NT2/D1 (cell line): ENCODE data around the gene IMP4.

ENCODE experiments used
- DNase-seq: peaks from one replicate; pipeline ENCODE4 v3.0.0-alpha.2; 2011; ENCODE audit warnings: low read depth, low spot score
- H3K27me3 ChIP-seq: 2 replicates; pipeline ENCODE4 v1.6.0; 2011; ENCODE audit warnings: mild to moderate bottlenecking; ENCODE audit not compliant: insufficient read length, insufficient read depth
- H3K36me3 ChIP-seq: 2 replicates; pipeline ENCODE4 v1.6.1; 2011; ENCODE audit warnings: mild to moderate bottlenecking, low read length, mixed read lengths; ENCODE audit not compliant: insufficient read depth, insufficient read length
- H3K4me1 ChIP-seq: 2 replicates; pipeline ENCODE4 v1.5.1; 2011; ENCODE audit not compliant: insufficient read depth, insufficient read length
- H3K4me3 ChIP-seq: 2 replicates; pipeline ENCODE4 v1.5.1; 2011; ENCODE audit warnings: low read depth; ENCODE audit not compliant: insufficient read length
- H3K9ac ChIP-seq: 2 replicates; pipeline ENCODE4 v1.6.0; 2011; ENCODE audit warnings: low read depth; ENCODE audit not compliant: insufficient read length
- H3K9me3 ChIP-seq: 2 replicates; pipeline ENCODE4 v1.5.1; 2011; ENCODE audit warnings: mild to moderate bottlenecking, low read length; ENCODE audit not compliant: insufficient read depth
- SUZ12 ChIP-seq: IDR thresholded peaks from 2 replicates; pipeline ENCODE4 v1.6.1; 2011; ENCODE audit not compliant: insufficient read length, insufficient read depth; ENCODE audit errors: extremely low read depth
- YY1 ChIP-seq: IDR thresholded peaks from 2 replicates; pipeline ENCODE4 v1.6.1; 2011; ENCODE audit not compliant: insufficient read length, insufficient read depth
- ZNF274 ChIP-seq: IDR thresholded peaks from 2 replicates; pipeline ENCODE4 v1.6.1; 2011; ENCODE audit warnings: mild to moderate bottlenecking, low read depth, low read length

The IMP4 gene

GRCh38 chr2:130390460-130391057, 47.9 kb downstream of the IMP4 start:
- TF ChIP-seq ZNF274 (no peak), YY1 (no peak), SUZ12 (no peak)
- H3K36me3 ChIP-seq, result no peaks in the 10 kb centered on the region
- peaks cover 4% of the 10 kb centered on the region for H3K27me3 ChIP-seq
- no peak for DNase-seq
- H3K4me3 ChIP-seq, result peak overlapping the region; percentile 67
- H3K9me3 ChIP-seq, result no peaks in the 10 kb centered on the region
- peak overlapping the region; percentile 39 for H3K9ac ChIP-seq
- peaks cover 4% of the 10 kb centered on the region for H3K4me1 ChIP-seq

DNA sequence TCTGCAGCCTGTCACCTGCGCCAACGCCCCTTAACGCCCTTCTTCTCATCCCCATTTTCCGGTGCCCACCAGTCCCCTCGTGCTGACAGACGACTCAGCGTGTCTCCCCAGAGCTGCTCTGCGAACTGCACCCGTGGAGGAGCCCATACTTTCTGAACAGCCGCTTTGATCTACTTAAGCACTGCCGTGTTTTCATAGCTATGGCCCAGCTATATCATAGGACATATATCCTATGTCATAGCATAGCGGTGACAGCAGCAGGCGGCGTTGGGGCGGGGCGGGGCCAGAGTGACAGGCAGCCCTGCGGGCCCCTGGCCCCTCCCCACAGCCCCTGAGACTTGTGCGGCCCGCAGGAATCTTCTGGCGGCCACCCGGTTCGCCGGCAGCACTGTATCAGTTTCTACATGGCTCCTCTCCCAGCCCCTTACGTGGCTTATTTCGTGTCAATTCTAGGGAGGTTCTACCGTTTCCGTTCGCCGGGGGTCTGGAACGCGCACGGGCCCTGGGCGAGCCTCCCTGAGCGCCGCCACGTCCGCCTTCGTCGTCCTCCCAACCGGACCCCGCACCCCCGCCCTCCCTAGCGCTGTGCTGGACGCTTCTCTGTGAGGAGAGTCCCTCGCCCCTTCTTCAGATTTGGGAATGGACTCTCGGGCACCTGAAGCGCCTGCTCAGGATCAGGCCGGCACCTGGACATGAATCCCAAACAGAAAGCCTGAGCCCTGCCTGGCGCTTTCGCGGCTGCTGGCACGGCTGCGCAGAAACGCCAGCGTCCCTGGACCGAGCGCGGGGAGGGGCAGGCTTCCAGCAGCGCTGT, 48.6 kb downstream of the IMP4 start:
- Histone ChIP-seq H3K9ac (peak overlapping the region; percentile 85), H3K9me3 (no peaks in the 10 kb centered on the region), H3K36me3 (no peaks in the 10 kb centered on the region), H3K4me1 (peaks cover 4% of the 10 kb centered on the region), H3K27me3 (peaks cover 4% of the 10 kb centered on the region), H3K4me3 (peak overlapping the region; percentile 67)
- DNase-seq, result no peak
- TF ChIP-seq ZNF274, result no peak
- no peak for TF ChIP-seq YY1
- no peak for TF ChIP-seq SUZ12

DNA sequence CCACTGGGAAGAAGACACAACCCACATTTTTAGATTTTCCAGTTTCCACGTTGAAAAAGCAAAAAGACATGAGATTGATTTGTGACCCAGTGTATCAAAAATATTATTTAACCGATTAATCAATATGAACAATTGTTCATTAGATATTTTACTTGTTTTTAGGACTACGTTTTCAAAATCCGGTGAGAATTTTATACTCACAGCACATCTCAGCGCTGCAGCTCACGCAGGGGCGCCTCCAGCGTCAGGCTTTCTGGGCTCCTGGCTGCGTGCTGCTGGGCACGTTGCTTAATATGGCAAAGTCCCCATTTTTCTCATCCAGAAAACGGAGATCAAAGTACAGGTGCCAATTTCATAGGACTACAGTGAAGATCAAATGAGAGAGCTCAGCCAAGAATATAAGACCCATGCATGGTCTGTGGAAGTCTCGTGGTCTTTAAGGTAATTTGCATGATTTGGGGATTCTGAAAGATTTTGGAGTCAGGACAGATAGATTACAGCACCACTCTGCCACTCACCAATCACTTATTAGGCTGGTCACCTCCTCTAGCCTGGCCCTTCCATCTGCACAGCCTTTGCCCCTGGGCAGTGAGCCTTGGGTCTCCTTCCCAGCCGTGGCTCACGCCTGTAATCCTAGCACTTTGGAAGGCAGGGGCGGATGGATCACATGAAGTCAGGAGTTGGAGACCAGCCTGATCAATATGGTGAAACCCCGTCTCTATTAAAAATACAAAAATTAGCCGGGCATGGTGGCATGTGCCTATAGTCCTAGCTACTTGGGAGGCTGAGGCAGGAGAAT, 49.4 kb downstream of the IMP4 start:
- DNase-seq, result no peak
- Histone ChIP-seq H3K27me3 (peaks cover 4% of the 10 kb centered on the region), H3K4me1 (peaks cover 4% of the 10 kb centered on the region), H3K9me3 (no peaks in the 10 kb centered on the region), H3K36me3 (no peaks in the 10 kb centered on the region), H3K4me3 (peak overlapping the region; percentile 67), H3K9ac (peak overlapping the region; percentile 44)
- TF ChIP-seq ZNF274 (no peak), YY1 (no peak), SUZ12 (no peak)

GRCh38 chr2:130393318-130393910, 50.7 kb downstream of the IMP4 start:
- no peak overlapping the region for H3K9ac ChIP-seq
- peaks cover 4% of the 10 kb centered on the region for H3K27me3 ChIP-seq
- no peak for TF ChIP-seq ZNF274
- no peak for TF ChIP-seq YY1
- TF ChIP-seq SUZ12, result no peak
- no peaks in the 10 kb centered on the region for H3K36me3 ChIP-seq
- no peak for DNase-seq
- H3K4me3 ChIP-seq, result no peak overlapping the region
- no peaks in the 10 kb centered on the region for H3K9me3 ChIP-seq
- H3K4me1 ChIP-seq, result peaks cover 4% of the 10 kb centered on the region
